ENCODE results near the gene PTPRN2.
"Not testable (repeated sequence)": the region's sequence is repeated elsewhere in the genome, so short reads cannot be mapped to it uniquely, and the experiment has no call there.

PTPRN2 gene

GRCh38 chr7:158431941-158432347 is 155.7 kb downstream of the PTPRN2 start:
- DNase-seq = peak; percentile 70

- DNase-seq = no peak
These were observed 156.3 kb downstream of the PTPRN2 start for GRCh38 chr7:158431055-158431940.

GRCh38 chr7:158430308-158431034 is 157.2 kb downstream of the PTPRN2 start:
- DNase-seq = no peak

GRCh38 chr7:158428837-158429753 is 158.5 kb downstream of the PTPRN2 start:
- no peak for DNase-seq

- no peak for DNase-seq
These were observed 159.3 kb downstream of the PTPRN2 start for GRCh38 chr7:158428131-158428836.

- DNase-seq = not testable (repeated sequence)
These were observed 161.9 kb downstream of the PTPRN2 start for GRCh38 chr7:158425676-158426075.

- no peak for DNase-seq
These were observed 163.1 kb downstream of the PTPRN2 start for GRCh38 chr7:158424531-158424930.

- DNase-seq = no peak
These were observed 163.6 kb downstream of the PTPRN2 start for GRCh38 chr7:158424011-158424410.

GRCh38 chr7:158422887-158423560 is 164.6 kb downstream of the PTPRN2 start:
- DNase-seq = no peak

GRCh38 chr7:158422196-158422886 is 165.3 kb downstream of the PTPRN2 start:
- no peak for DNase-seq

GRCh38 chr7:158421361-158421760 is 166.3 kb downstream of the PTPRN2 start:
- DNase-seq = no peak

GRCh38 chr7:158420591-158421340 is 166.9 kb downstream of the PTPRN2 start:
- no peak for DNase-seq

- no peak for DNase-seq
These were observed 168.3 kb downstream of the PTPRN2 start for GRCh38 chr7:158419238-158419785.

- not testable (repeated sequence) for DNase-seq
These were observed 169.2 kb downstream of the PTPRN2 start for GRCh38 chr7:158418395-158418794.

GRCh38 chr7:158416283-158416933 is 171.2 kb downstream of the PTPRN2 start:
- no peak for DNase-seq

- no peak for DNase-seq
These were observed 172.3 kb downstream of the PTPRN2 start for GRCh38 chr7:158415316-158415715.

- peak; percentile 9 for DNase-seq
These were observed 173.1 kb downstream of the PTPRN2 start for GRCh38 chr7:158414486-158414961.

GRCh38 chr7:158414002-158414401 is 173.6 kb downstream of the PTPRN2 start:
- DNase-seq = no peak

Measured in fibroblast of upper back skin (primary cell).